Inflammatory macrophage treated with lipopolysaccharide for 1 hour (primary cell): ENCODE results near the gene ABHD5.

Experiments
- DNase-seq, 2 donors: peaks; one replicate each; pipeline ENCODE4 v3.0.0-alpha.2; 2020 to 2022

The ABHD5 gene

DNA sequence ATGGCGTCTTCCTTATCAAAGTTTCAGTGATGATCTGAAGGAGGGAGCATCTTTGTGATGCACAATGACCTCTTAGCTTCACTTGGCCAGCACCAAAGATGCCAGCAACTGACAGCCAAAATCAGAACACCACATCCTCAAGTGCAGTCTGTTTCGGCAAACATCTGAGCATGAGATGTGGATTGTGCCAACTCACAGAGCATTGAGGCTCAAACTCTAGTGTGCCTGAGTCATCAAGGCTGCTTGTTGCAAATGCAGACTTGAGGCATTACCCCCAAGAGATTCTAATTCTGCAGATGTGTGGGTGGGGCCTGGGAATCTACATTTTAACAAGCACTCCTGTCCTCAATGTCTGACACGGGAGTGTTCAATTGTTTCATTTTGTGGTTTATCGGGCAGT is 35.8 kb downstream of the ABHD5 start:
- DNase-seq, result no peak

DNA sequence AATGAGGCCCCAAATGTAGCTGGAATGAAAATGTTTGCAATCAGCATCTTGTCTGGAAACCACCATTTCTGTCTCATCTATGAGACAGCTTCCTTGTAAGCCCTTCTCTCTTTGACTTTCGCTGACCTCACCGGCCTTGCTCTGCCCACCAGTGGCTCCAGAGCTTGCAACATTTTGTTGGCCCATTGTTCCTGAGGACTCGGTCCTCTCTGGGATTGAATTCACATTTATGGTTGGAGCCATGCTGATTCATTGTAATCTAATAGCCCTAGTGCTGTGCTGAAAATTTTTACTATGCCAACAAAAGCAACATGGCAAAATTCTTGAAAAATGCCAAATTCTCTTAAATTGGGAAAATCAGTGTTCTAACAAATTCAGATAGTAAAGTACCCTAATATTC is 37.2 kb downstream of the ABHD5 start:
- peak in 1 of 2 donors; percentile 7 for DNase-seq

DNA sequence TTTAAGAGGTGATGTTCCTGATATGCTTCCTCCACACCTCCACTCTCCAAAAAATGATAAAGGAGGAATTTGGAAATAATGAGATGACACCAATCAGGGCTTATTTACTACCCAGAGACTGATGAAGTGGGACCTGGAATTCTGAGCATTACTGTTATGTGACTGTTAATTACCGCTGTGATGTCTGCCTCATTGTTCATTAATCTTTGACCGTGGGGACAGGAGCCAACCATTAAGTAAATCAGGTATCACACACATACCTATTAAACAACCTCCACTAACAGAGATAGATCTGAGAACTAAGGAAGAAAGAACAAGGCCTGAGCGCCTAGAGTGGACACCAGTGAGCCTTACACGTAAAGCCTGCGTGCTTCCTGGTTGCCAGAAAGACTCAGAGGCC is 37.7 kb downstream of the ABHD5 start:
- DNase-seq, result no peak

DNA sequence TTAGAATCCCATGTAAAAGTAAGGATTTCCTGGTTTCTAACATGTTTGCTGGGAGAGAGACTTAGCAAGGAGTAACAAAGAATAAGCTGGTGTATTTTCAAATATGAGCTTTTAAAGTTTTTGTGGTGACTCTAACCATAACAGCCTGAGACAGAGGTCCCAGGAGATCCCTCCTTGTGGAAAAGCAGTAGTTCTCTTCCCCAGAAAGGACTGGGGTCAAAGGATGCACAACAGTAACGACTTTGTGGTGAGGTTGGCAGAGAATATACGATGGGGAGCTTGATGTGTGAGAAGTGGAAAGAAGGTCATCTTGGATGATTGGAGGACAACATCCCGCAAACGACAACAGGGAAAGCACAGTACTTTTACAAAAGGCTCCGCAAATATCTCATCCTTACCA is 38.2 kb downstream of the ABHD5 start:
- no peak for DNase-seq

DNA sequence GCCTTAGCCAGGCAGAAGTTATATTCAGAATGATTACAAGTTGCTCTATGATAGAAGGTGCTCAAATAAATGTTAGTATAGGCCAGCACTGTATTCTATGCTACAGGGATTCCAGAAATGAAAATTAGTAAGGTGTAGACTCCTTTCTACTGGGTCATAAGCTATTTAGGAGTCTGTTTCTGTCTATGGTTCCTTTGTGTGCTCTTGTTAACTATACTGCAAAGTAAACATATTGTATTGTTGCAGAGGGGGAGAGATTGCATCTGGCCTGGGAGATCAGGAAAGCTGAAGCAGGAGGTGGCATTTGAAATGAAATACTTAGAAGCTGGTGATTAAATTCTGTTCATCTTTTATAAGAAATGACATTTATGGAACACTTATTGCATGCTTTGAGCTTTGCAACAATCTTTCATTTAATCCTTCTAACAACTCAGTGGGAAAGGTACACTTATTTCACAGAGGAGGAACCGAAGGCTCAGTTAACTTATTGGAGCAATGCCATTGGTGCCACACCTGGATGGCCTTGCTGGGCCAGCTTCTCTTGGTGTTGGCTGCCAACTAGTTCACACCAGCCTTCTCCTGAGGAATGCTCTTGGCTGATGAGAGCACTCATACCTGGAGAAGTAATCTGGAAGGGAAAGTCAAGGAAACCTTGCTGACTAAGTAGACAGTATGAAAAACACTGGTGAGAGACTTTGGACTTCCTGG is 39.1 kb downstream of the ABHD5 start:
- DNase-seq, result no peak

DNA sequence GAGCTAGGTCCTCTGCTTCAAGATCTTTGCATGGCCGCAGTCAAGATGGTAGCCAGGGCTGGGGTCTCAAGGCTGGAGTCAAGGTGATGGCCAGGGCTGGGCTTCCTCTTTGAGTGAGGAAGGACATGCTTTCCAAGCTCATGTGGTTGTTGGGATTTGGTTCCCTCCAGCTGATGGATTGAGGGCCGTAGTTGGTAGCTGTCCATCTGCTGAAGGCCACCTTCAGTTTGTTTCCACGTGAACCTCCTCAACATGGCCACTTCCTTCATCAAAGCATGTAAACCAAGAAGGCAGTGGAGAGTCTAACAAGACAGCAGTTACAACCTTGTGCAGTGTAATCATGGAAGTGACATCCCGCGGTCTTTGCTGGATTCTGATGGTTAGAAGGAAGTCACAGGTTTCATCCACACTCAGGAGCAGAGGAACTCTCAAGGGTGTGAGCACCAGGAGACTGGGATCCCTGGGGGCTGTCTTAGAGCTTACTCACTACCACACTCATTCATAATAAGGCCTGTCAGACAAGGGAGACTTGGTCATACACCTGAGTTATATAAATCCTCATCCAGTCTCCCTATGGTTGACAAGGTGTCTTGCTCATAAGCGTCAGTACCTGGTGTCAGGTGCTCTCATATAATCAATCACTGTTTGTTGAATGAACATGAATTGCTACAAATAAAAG is 42.1 kb downstream of the ABHD5 start:
- no peak for DNase-seq

DNA sequence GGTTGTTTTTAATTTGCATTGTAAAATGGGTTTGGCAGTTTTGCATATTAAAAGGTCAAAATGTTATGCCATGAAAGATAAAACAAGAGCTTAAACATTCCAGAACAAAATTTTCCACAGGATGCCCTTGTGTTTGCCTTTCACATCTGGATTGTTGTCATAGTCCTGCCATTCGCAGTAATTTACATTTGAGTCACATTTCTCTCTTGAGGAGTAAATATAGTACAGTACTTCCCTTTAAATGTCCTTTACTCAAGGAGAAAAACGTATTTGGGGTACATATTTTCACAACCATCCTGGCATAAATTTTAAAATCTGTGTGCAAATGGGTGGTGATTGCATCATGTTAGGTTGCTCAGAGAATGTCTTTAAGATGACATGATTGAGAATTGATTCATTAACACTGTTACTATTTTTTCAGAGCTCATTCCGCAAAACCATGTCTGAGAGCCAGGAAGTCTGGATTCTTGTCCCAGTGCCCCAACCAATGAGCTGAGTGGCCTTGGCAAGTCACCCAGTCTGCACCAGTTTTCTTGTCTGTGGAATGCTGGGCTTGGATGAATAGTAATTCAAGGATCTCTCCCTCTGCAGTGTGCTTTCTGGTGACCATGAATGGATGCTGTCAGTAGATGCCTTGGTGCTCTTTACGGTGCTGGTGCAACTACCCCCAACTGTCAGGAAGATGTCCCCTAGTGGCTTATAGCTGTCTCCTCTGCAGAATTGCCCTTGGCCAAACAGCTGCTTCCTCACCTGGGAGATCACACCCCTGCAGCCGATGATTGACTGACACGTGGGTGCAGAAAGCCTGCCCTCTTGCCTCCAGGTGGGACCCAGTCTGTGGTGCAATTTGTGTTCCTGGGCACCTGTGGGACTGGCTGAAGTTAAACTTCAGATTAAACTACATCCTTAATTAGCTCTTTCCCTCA is 43.0 kb downstream of the ABHD5 start:
- DNase-seq, result no peak

DNA sequence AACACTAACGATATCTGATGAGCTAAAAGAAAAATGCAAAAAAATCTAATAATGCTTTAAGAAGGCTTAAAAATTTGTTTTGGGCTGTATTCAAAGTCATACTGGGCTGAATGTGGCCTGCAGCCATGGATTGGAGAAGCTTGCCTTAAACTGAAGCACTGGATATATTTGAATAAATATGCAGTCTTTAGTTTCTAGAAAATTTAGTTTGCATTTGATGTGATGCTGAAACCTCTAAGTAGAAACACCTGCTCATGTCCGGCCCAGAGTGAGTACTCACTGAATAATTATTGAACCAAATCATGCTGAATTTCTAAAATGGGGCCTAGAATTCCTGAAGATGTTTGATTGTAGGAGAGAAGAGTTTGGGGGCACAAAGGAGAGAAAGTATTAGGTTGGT is 43.9 kb downstream of the ABHD5 start:
- no peak for DNase-seq

DNA sequence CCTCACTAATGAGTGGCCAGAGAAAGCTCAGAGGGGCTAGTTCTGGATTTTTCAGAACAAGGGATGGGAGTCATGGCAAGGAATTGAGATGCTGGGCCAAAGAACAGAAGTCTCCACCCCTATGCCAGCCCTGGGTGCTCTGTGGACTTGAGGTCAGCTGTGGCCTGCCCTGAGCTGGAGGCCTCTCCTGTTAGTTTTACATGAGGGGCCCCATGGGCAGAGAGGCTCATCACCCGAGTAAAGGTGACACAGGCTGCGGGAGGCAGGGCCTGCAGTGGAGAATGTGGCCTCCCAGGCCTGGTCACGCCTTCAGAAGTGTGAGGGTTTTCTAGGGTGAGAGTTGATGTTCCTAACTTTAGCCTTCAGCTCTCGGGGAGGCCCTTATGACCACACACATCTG is 44.9 kb downstream of the ABHD5 start:
- DNase-seq, result no peak

DNA sequence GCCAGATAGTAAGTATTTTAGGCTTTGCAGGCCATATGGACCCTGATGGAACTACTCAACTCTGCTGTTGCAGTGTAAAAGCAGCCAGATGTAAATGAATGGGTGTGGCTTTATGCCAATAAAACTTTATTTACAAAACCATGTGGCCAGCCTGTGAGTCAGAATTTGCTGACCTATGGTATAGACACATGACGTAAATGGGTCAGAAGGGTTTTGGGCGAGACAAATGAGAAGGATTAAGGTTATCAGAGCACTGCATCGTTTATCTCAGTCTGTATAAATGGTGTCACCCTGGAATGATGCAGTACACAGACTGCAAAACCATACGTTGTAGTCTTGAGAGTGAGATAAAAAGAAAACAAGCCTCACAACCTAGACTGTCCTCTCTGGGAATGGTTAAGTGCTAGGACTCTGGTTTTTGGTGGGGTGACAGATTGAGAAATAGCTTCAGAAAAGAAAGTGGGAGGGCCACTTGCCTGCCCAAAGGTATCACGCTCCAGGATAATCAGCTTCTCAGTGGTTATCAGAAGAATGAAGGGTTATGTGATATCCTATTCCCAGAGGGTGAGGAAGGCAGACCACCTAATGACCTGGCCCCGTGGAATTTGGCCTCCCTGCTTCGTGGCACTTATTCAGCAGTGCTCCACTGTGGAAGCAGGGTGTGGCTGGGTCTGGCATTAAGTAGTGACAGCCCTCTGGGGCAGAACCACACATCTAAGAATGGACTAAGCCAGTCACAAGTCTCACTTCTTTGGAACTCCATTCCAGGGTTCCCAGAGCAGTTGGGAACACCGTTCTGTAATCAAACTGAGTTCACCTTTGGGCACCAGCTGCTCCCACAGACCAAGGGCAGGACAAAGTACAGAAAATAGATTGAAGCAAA is 46.1 kb downstream of the ABHD5 start:
- DNase-seq, result no peak

DNA sequence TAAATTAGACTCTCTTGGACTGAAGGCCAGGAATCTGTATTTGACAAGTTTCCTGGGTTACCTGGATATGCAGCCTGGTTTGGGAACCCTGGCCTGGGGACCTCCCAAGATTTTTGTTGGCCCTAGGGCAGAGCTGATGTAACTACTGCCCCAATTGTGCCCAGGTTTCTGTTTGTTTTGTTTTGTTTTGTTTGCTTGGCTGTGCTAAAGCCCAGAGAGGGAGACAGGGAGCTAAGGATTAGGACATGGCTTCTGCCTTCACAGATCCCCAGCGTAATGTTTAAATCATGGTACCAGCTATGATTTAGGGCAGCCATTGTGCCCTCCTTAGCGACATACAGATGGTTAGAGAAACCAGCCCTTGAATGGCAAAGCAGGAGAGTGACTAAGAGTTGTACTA is 47.6 kb downstream of the ABHD5 start:
- DNase-seq, result no peak

DNA sequence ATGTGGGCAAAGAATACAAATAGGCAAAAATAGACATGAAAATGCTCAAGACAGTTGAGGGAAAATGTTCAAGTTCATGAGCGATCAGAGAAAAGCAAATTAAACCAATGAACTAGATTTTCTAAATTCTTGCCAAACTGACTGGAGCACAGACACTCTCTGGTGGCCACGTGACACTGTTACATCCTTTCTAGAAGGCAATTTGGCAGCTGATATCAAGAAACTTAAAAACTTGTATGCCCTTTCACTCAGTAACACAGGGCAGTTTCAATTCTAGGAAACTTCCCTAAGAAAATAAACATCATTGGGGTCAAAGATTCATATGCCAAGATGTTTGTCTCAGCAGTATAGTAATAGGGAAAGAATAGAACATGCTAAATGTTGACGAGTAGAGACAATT is 52.2 kb downstream of the ABHD5 start:
- DNase-seq, result peak in 1 of 2 donors; percentile 8

DNA sequence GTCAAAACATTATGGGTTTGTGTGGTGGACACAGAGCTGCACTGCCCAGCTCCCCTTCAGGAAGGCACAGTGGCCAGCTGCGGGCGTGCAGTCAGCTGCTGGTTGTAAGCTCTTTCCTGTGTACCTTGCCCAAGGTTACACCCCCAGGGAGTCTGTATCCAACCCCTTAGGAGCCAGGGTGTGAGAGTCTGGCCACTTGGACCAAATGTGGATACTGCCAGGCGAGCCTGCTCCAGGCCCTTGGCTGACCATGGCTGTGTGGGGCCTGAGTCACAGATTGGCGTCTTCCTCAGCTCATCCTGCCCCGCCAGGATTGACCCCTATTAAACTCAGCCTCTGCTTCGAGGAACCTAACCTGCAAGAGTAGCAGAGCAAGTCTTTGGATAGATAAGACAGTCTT is 56.9 kb downstream of the ABHD5 start:
- no peak for DNase-seq

DNA sequence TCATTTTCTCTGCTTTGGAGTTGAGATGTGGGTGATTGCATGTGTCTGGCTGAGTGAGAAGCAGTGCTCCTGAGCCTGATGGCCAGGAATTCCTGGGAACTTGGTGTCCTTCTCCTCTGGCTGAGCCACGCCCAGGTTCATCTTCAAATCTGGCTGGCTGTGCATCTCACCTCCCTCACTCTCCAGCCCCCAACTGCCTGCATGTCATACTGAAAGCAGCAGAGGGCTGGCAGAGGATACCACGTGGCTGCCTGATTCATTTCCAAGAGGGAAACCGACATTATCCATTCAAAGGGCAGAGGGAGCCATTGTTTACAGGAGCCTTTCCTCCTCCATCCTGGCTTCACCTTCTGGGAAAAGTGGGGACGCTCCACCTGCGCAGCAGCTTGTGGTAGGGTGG is 57.4 kb downstream of the ABHD5 start:
- DNase-seq, result no peak

DNA sequence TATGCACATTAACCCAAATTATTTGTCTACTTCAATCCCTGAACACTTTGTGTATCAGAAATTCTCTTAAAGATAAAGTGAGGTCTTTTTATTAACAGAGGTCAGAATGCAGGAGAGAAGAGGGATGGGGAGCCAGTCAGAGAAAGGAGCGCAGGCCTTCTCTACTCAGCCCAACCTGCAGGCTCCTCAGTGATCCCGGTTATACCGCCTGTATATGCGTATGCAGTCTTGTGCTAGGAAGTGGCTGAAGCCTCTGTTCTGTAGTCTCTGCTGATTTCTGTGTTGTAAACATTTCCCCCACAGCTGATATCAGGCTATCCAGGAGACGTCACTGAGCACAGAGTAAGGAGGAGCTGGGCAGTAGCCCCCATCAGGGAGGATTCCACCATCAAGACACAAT is 57.9 kb downstream of the ABHD5 start:
- no peak for DNase-seq

DNA sequence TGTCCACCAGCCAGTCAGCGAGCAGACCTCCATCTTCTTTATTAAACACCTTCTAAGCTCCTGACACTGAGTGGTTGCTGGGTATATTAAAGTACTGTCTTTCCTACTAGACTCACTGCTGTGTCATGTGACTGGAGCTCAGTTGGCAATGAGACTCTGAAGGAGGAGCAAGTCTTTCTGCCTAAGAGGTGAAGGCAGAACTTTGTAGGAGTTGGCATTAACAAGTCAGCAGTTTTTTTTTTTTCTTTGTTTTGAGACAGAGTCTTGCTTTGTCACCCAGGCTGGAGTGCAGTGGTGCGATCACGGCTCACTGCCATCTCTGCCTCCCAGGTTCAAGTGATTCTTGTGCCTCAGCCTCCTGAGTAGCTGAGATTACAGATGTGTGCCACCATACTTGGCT is 62.2 kb downstream of the ABHD5 start:
- DNase-seq, result no peak

DNA sequence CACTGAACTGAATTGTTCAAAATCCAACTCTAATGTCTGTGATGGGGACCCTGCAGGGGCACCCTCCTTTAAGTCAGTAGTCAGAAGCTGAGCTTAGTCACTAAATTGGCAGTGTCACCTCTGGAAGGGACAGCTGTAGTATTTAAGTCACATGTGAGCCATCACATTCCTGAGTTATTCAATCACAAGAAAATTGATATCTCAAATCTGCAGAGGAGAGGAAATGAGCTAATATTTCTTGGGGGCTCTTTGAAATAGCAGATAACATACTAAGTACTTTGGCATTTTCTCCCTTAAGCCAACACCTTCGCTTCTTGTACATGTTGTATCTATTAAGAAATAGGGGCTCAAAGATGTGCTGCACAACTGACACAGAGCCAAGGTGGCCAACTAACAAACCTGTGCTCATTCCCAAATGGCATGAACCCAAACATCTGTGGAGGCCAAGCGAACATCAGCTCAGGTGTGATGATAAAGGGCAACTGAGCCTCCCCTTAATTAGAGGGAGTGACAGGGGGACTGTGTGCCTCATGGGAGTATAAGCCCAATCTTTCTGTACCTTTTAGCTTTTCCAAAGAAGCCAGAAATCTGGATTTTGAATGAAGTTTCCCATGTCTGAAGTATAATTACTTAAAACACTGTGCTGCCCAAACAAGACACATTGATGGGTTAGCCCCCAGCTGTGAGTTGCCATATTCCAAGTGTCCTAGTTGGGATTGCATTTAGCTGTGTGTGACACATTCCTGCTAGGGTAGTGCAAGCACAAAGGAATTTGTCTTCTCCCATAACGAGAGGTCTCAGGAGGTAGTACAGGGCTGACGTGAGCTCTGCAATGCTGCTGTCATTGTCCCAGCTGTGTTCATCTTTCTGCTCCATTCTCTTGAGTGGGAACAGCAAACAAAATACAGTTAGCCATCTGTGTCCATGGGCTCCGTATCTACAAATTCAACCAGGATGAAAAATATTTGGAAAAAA is 63.3 kb downstream of the ABHD5 start:
- no peak for DNase-seq

DNA sequence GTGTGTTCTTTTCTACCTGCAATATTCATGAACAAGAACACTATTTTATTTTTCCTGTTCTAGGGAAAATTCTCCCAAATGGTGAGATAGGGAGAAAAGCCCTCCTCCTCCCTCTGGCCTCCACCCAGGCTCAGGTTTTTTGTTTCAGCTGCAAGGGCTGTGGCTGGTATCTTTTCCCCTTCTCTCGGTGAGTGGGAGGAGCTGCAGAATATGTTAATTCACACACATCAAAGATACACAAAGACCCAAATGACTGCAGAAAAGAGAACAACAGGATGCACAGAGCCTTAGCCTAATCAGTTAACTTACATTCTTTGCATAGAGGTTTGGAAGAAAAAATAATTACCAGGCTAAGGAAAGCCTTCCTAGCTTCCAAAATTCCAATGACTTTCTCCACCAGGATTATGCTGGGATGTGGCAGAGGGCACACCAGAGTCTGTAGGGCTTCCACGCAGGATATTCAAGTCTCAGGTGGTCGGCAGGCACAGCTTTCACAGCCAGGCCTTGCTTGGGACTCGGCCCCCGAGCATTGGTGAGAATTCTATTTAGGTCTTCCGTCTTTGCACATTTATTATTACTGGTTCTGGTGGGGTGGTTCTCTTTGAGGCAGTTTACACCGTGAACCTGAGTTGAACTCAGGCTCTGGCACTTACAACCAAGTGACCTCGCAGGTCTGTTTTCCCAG is 64.9 kb downstream of the ABHD5 start:
- DNase-seq, result no peak

DNA sequence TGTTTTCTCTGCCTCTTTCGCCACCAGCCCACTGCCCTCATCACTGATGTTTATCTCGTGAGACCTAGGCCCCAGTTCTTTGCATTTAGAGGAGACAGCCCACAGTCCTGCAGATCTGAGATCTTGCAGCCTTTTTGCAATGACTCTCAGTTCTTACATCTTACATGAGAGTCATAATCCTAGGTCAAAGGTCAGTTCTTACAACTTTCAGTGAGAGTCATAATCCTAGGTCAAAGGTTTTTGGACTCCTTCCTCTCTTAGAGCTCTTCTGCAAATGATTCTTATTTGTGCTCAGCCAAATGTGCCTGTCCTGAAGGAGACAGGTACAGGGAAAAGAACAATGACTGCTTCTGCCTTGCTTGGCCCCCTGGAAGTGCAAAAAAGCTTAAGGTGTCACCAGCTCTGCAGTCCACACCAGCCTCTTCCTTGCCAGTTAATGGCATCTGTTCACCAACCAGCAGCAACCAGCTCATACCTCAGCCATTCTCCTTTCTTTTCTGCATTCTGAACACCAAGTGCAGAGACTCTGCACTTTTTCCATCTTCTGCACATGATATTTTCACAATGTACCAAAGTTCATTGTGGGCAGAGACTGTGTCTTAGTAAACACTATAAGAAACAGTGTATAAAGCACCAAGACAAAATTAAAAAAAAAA is 67.1 kb downstream of the ABHD5 start:
- peak; percentile 54 to 70 for DNase-seq

DNA sequence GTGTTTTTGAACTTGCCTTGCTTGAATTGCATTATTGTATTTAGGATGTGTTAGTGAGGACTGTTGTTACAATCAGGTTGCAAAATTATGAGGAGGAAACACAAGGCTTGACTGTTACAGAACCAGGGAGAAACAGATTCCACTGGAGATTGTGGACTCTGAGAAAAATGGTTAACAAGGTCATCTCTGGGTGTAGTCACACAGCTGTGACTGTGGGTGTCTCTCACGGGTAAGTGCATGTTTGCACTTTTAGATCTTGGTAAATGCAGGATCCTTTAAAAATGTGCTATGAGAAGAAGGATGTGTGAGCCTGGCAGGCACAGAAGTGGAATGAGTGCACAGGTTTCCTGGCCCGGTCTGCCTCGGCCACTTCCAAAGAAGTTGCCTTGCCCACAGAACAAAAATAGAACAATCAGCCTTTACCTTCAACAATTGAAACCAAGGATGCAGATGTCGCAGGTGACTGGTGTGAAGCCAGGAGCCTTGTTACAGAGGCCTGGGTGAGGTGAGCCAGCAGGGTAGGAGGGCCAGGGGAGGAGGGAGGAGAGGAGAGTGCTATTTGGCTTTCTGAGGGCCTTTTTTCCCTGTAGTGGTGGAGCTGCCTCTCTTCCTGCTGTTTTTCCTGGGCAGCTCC is 68.0 kb downstream of the ABHD5 start:
- DNase-seq, result no peak
